NCI-H2029 treated with DMSO at 0.1 percent for 48 hours (cell line): ENCODE measurements around the gene MYH10.
"Not testable (repeated sequence)": the region's sequence is repeated elsewhere in the genome, so short reads cannot be mapped to it uniquely, and the experiment has no call there.

Experiments used
- DNase-seq: peaks from one replicate; lab custom pipeline; 2025; lab: John Stamatoyannopoulos, UW

The MYH10 gene

GRCh38 chr17:8630227-8630801 lies at the start of gene MYH10:
TSS of gene MYH10 (minus strand) at chr17:8630725. CDS start at chr17:8623246, 7,479 bp downstream.
- no peak for DNase-seq

GRCh38 chr17:8679126-8679525 lies 48.6 kb upstream of the MYH10 start:
- DNase-seq = no peak

GRCh38 chr17:8675306-8675705 lies 44.8 kb upstream of the MYH10 start:
- DNase-seq = no peak

- no peak for DNase-seq
These were observed 44.1 kb upstream of the MYH10 start for GRCh38 chr17:8674344-8675305.

- DNase-seq = no peak
These were observed 43.1 kb upstream of the MYH10 start for GRCh38 chr17:8673612-8674011.

GRCh38 chr17:8672326-8672725 lies 41.8 kb upstream of the MYH10 start:
- DNase-seq = no peak

- no peak for DNase-seq
These were observed 39.9 kb upstream of the MYH10 start for GRCh38 chr17:8670421-8670820.

- no peak for DNase-seq
These were observed 37.7 kb upstream of the MYH10 start for GRCh38 chr17:8668176-8668740.

GRCh38 chr17:8667421-8667820 lies 36.9 kb upstream of the MYH10 start:
- no peak for DNase-seq

- DNase-seq = no peak
These were observed 35.2 kb upstream of the MYH10 start for GRCh38 chr17:8665684-8666083.

GRCh38 chr17:8664456-8665126 lies 34.1 kb upstream of the MYH10 start:
- DNase-seq = no peak

GRCh38 chr17:8662973-8663372 lies 32.4 kb upstream of the MYH10 start:
- no peak for DNase-seq

- DNase-seq = no peak
These were observed 31.7 kb upstream of the MYH10 start for GRCh38 chr17:8662076-8662831.

- DNase-seq = not testable (repeated sequence)
These were observed 30.2 kb upstream of the MYH10 start for GRCh38 chr17:8660709-8661108.

- DNase-seq = no peak
These were observed 29.4 kb upstream of the MYH10 start for GRCh38 chr17:8659758-8660410.

GRCh38 chr17:8658810-8659209 lies 28.3 kb upstream of the MYH10 start:
- no peak for DNase-seq

- no peak for DNase-seq
These were observed 26.2 kb upstream of the MYH10 start for GRCh38 chr17:8656693-8657092.

GRCh38 chr17:8654822-8655221 lies 24.3 kb upstream of the MYH10 start:
- no peak for DNase-seq

GRCh38 chr17:8651013-8651412 lies 20.5 kb upstream of the MYH10 start:
- DNase-seq = no peak

GRCh38 chr17:8650119-8650499 lies 19.6 kb upstream of the MYH10 start:
- no peak for DNase-seq
